Renal cortical epithelial cell (primary cell): ENCODE data around the gene MATN1. TPM values are rescaled to one million over a fixed set of nuclear protein-coding genes. Genes with fewer than 3 reads are reported as not detected.

ENCODE experiments used
- DNase-seq: peaks from one replicate; pipeline ENCODE4 v3.0.0-alpha.2; 2011; ENCODE audit warnings: low read depth
- total RNA-seq: library from RNA; depleted of rRNA; stranded (reverse); fragments of >200 nt; gene quantifications from 2 replicates; pipeline ENCODE4 v1.2.3, GENCODE V29; 2014

MATN1 gene
- total RNA-seq, 1 donor from 2014 or later, result not detected

DNA sequence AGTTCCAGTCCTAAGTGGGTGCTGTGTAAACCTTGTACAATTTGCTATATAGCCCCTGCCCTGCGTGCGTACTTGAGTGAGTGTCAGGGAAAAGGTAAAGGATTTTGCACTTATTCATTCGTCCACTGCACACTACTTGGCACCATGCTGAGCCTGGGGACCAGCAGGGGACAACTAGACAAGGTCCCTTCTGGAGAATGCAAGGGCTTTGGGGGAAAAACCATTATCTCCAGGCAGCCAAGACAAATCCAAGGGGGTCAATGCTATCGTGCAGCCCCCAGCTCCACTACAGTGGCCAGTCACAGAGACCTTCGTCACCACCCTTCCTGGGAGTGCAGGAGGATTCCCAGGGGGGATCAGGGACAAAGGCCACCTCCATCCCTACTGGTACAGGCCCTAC is 39.7 kb downstream of the MATN1 start:
- DNase-seq, result no peak

DNA sequence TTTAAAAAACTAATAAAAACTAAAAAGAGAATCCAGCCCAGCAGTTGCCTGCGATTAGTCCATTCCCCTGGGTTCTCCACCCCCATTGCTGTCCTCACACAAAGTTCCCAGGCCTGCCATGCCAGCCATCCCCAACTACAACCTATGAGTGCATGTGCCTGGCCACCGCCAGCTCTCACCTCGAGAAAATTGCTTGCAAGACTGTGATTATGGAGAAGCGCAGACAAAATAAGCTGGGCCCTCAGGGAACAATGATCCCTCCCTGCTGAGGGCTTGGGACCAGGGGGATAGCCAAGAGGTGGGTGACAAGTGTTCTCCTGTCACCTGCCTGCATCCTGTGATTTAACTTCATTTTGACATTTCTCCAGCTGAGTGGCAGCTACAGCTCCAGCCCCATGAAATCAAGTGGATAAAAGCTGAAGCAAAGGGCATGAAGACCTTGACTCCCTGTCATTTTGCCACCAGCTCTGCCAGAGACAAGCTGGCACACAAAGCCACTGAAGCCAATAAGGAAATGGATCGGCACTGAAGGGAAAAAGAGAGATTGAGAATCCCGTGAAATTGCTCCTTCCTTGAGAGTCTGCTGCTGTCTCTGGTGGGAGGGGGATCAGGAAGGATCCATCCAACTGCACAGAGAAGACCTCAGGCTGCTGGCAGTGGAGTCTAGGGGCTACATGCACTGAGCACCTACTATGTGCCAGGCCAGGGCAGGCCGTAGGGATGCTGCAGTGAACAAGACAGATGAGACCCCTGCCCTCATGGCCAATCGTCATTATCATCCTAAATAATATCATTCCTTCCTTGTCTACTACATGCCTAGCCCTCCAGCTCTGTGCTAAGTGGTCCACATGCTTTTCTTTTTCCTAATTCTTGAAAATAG is 40.7 kb downstream of the MATN1 start:
- DNase-seq, result no peak

DNA sequence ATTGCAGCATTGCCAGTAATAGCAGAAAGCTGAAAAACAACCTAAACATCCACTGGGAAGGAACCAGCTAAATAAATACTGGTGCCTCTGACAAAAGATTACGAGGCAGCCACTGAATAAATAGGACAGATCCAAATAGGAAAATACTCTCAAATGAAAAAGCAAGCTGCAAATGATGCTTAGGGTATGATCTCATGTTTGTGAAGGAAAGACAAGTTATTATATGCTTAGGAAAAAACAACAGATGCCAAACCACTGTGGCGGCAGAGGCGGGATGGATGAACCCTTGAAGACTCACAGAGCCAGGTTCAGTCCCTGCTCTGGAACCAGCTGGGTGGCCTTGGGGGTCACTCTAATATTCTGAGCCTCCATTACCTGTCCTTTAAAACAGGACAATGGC is 41.6 kb downstream of the MATN1 start:
- no peak for DNase-seq

GRCh38 chr1:30680879-30681278 is 42.5 kb downstream of the MATN1 start:
- no peak for DNase-seq

DNA sequence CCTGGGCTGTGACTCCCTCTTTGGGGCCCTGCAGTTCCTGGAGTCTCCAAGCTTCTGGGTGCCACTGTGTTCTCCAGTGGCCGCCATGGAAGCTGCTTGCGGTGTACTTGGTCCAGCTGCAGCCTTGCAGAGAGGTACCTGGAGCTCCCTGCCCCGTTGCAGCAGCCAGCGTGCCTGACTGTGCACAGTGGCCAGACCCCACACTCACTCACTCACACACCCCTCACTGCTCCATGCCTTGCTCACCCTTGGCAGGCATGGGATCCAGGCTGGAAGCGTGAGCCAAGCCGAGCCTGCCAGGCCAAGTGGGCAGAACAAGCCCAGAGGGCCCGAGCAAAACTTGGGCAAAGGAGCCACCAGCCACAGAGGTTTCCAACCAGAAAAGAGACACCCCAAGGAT is 43.0 kb downstream of the MATN1 start:
- DNase-seq, result no peak

GRCh38 chr1:30679976-30680305 is 43.4 kb downstream of the MATN1 start:
- no peak for DNase-seq

DNA sequence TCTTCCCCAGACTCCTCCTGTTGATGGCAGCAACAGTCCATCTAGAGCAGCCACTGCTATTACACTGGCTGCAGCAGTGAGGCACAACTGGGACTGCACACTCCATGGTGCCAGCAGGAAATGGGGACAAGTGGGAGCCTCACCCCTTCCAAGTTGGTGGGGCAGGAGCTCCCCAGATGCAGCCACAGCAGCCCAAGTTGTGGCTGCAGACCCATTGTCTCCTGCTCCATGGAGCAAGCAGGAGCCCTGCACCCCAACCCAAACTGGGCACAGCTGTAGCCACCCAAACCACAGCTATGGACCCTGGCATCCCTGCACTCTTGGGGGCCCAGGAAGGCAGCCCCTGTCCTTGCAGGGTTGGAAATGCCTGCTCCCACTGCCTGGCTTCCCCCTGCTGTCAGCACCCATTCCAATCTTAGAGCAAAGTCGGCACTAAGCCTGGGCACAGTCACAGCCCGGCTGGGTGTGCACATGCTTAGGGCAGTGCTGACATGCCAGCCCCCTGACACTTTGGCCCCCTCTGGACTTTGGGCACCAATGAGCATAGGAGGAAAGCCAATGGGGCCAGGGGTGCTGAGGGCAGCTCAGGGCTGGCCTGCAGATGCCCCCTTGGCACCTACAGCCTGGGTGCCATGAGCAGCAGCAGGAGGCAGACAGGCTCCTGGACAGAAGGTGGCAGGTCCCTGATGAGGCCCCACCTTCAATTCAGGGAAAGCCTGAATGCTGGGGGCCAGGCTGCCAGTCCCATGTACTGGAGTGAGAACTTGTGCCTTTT is 44.0 kb downstream of the MATN1 start:
- no peak for DNase-seq

GRCh38 chr1:30678209-30678608 is 45.2 kb downstream of the MATN1 start:
- DNase-seq, result no peak

DNA sequence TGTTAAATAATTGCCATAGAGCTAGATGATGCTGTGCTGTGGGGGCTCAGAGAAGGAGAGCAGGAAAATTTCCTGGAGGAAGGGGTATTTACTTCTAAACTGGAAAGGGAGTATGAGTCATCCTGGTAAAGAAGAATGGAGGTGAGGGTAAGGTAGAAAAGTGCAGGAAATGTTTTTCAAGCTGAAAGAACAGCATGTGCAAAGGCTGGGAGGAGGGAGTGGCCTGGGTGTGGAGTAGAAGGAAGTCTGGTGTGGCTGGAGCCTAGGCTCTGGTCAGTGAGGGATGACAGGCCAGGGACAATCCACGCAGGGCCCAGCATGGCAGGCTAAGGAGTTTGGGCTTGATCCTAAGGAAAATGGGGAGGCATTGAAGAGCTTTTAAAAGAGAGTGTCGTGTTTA is 45.9 kb downstream of the MATN1 start:
- peak; percentile 64 for DNase-seq

DNA sequence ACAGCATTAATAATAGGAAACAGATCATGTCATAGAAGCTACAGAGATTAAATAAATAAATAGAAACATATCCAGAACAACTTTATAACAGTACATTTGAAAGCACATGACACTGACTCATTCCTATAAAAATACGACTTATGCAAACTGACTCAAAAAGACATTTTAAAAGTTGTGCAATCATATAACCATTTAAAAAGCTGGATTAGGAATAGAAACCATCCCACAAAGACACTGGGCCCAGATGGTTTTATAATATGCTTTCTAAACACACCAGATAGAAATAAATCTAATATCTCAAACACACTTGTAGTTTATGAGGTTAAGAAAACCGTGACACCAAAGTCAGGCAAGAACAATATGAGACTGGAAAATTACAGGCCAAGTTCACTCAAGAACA is 47.6 kb downstream of the MATN1 start:
- peak; percentile 55 for DNase-seq

DNA sequence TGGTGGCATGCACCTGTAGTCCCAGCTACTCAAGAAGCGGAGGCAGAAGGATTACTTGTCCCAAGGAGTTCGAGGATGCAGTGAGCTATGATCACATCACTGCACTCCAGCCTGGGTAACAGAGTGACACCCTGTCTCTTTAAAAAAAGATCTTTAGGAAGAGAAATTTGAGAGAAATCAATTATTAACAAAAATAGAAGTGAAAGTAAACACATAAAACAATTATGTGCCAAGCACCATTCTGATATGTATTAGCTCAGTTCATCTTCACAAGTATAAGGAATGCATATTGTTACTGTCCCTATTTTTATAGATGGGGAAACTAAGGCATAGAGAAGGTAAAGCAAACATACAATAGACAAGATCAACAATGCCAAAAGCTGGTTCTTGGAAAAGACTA is 48.1 kb downstream of the MATN1 start:
- DNase-seq, result no peak

GRCh38 chr1:30673395-30673794 is 50.0 kb downstream of the MATN1 start:
- DNase-seq, result no peak

- no peak for DNase-seq
Observed at GRCh38 chr1:30672661-30673060, 50.7 kb downstream of the MATN1 start.

DNA sequence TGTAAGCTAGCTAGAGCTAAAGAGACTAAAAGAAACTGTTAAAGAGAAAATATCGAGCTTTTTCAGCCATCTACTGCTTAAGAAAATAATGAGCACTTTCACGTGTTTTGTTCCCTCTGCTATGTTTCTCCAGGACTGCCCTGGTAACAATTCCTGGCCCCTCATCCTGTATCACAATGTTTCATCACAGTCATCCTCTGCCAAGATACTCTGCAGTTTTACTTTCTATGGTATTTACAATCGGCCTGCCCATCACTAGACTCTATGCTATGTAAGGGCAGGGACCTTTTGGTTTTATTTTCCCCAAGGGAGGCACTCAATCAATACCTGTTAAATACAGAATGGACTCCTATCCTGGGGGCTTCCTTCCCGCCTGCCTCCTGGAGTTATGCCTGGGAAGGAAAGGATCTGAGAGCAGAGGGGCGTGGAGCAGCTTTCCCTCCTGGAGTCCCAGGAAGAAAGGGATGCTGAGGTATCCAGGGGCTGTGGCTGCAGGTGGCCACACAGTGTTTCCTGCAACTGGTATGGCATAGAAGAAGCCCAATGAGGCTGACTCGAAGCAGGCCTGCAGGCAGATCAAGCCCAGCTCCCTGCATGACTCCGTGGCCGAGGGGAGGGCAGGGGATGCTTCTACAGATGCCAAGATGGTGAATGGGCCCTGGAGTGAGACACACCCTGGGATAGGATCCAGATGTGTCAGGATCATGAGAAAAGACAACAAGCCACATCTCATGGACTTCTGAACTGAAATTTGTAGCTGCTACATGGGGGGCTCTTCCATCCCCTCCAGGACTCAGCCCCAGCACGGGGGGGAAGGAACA is 52.9 kb downstream of the MATN1 start:
- no peak for DNase-seq

- no peak for DNase-seq
Observed at GRCh38 chr1:30668546-30669327, 54.6 kb downstream of the MATN1 start.

GRCh38 chr1:30668024-30668423 is 55.4 kb downstream of the MATN1 start:
- DNase-seq, result peak; percentile 27

DNA sequence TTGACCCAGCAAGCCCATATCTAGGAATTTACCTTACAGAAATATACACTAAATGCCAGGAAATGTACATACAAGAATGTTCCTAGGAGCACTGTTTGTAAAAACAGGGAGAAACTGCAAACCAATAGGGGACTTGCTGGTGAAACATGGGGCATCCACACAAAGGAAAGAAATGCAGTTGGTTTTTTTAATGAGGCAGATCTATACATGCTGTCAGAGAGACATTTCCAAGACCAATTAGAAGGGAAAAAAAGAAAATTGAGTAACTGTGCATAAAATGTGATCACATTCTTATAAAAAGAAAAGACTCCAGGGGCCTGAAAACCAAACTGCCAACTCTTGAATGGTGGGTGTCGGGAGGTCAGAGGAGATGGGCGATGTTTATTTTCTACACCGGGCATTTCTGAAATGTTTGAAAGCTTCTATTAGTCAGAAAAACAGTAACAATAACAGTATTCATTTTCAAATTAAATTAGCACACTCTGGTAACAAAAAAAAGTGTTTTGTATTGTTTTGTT is 56.6 kb downstream of the MATN1 start:
- DNase-seq, result no peak

GRCh38 chr1:30665216-30666010 is 58.0 kb downstream of the MATN1 start:
- DNase-seq, result no peak

DNA sequence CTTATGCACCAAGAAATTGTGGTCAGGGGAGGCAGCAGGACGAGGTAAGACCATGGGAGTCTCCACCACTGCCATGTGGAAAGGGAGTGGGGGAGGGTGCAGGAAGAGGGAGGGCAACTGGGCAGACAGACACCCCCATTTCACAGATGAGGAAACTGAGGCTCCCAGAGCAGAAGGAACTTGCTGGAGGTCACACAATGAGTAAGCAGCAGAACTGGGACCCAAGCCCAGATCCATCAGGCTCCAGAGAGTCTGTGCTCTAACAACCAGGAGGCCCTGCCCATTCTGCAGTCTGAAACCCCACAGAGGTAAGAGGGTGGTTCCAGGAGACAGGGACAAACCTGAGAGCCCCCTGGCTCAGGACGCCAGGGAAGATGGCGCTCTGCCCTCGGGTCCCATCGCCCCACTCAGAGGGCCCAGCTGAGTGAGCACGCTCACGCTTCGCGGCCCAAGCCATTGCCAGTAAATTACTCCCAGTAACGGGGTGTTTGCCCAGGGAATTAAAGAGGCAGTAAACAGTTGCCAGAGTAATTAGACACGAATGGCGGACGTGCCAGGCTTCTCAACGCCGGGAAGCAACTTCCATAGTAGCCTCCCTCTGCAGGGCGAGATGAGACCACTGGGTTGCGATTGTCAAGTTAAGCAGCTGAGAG is 59.2 kb downstream of the MATN1 start:
- DNase-seq, result no peak

DNA sequence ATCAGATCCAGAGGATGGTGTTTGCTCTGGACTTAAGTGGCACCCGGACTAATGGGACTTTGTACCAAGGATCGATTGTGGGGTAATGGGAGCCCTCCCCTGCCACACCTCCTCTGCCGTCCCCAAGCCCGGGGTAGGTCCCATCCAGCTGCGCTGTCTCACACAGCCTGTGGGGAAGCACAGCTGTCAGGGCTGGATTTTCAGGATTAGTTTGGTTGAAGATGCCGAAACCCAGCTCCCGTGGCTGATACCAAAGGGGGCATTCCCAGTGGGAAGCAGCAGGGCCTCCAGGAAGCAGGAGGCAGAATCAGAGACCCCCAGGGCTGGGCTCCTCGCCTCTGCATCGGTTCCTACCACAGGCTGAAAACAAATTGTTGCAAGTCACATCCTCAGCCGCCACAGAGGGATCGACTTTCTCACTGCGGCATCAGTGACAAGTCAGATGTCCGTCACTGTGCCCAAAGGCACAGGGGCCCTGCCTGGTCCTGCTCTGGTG is 59.7 kb downstream of the MATN1 start:
- no peak for DNase-seq
